K562 (cell line): ENCODE results near the gene ST6GAL1. TPM values are rescaled to one million over a fixed set of nuclear protein-coding genes. Genes with fewer than 3 reads are reported as not detected.

Experiments used
- ATAC-seq: fragments of 200-7000 bp; cut with Tn5 transposase; 3 replicates; pipeline ENCODE4 v1.9.1; 2020; ENCODE audit warnings: moderate library complexity
- BruUV-seq: library from RNA; stranded (reverse); fragments of 400-500 nt; replicated peaks from 2 replicates; lab custom pipeline; 2021; lab: Mats Ljungman, UMichigan
- CTCF ChIA-PET: fragments of 300-600 bp; formaldehyde crosslinking; extraction: SDS; loops from one replicate; lab custom pipeline; 2021; ENCODE audit warnings: low intra/inter-chr PET ratio; lab: Yijun Ruan, JAX
- POLR2A ChIA-PET: fragments of 300-600, 350-650 bp; sonication (Branson Sonifier 250); formaldehyde crosslinking; extraction: SDS; loops from one replicate; lab custom pipeline; 2021; ENCODE audit warnings: antibody characterized with exemption, inconsistent platforms; lab: Yijun Ruan, JAX
- DNase-seq, 4 experiments: peaks; one replicate each; pipeline versions ENCODE4 v3.0.0 to v3.0.0-alpha.2; 2011 to 2018; ENCODE audit warnings: low spot score in 3 of 4, mixed read lengths in 3 of 4; ENCODE audit errors: extremely low read depth in 1 of 4
- FAIRE-seq: peaks from 2 replicates; lab custom pipeline; 2011; peaks lifted over from hg19 to GRCh38; lab: Jason Lieb, UNC
- H2AFZ ChIP-seq: 2 replicates; pipeline ENCODE4 v1.6.0; 2011; ENCODE audit warnings: low read depth, low read length, control low read depth, inconsistent platforms
- H3K27ac ChIP-seq: fragments of 200-600 bp; 3 replicates; pipeline ENCODE4 v1.8.0; 2011; ENCODE audit warnings: low read depth, mild to moderate bottlenecking, control low read depth, inconsistent platforms, low read length, moderate library complexity, mixed read lengths; ENCODE audit errors: extremely low read depth
- H3K27me3 ChIP-seq, 2 experiments: fragments of 300-600 bp in 1 of 2; 2 replicates in 1 of 2; 3 replicates in 1 of 2; pipeline versions ENCODE4 v1.6.0 to v1.8.0; 2011; ENCODE audit warnings: inconsistent platforms in 2 of 2, low read length in 2 of 2, mild to moderate bottlenecking in 1 of 2, mixed read lengths in 1 of 2, moderate library complexity in 1 of 2; ENCODE audit not compliant: control insufficient read depth in 2 of 2, insufficient read depth in 2 of 2
- H3K36me3 ChIP-seq: fragments of 300-600 bp; 3 replicates; pipeline ENCODE4 v1.8.0; 2011; ENCODE audit warnings: mild to moderate bottlenecking, low read length, inconsistent platforms; ENCODE audit not compliant: control insufficient read depth, insufficient read depth
- H3K4me1 ChIP-seq, 2 experiments: fragments of 200-600 bp in 1 of 2; replicated peaks in 1 of 2; 2 replicates in 1 of 2; 3 replicates in 1 of 2; pipeline versions ENCODE4 v1.5.1 to v1.8.0; 2011; ENCODE audit warnings: inconsistent platforms in 2 of 2, low read length in 2 of 2, mild to moderate bottlenecking in 1 of 2, mixed read lengths in 1 of 2, moderate library complexity in 1 of 2; ENCODE audit not compliant: control insufficient read depth in 2 of 2, insufficient read depth in 2 of 2
- H3K4me2 ChIP-seq: 2 replicates; pipeline ENCODE4 v1.6.1; 2011; ENCODE audit warnings: low read length, control low read depth, inconsistent platforms, mixed read lengths; ENCODE audit not compliant: insufficient read depth
- H3K4me3 ChIP-seq: fragments of 200-600 bp; sonication (generic), shearing (Covaris generic); 2 replicates; pipeline ENCODE4 v1.5.1; 2016; ENCODE audit warnings: control low read depth, inconsistent platforms
- H3K79me2 ChIP-seq: fragments of 200-600 bp; 3 replicates; pipeline ENCODE4 v1.8.0; 2011; ENCODE audit warnings: low read length, inconsistent platforms; ENCODE audit not compliant: control insufficient read depth, insufficient read depth
- H3K9ac ChIP-seq, 2 experiments: 2 replicates each; pipeline versions ENCODE4 v1.6.0 to v1.6.1; 2011; ENCODE audit warnings: low read depth in 2 of 2, low read length in 2 of 2, control low read depth in 1 of 2, inconsistent platforms in 1 of 2, mild to moderate bottlenecking in 1 of 2, mixed read lengths in 1 of 2; ENCODE audit not compliant: insufficient read depth in 1 of 2
- H3K9me1 ChIP-seq: one replicate; pipeline ENCODE4 v1.6.0; 2011; ENCODE audit warnings: inconsistent platforms, mild to moderate bottlenecking, low read length, moderate library complexity; ENCODE audit not compliant: control insufficient read depth, insufficient read depth
- H3K9me3 ChIP-seq: replicated peaks from 2 replicates; pipeline ENCODE4 v1.5.1; 2011; ENCODE audit warnings: low read depth, low read length, inconsistent platforms; ENCODE audit not compliant: control insufficient read depth, insufficient read depth
- H4K20me1 ChIP-seq: replicated peaks from 2 replicates; pipeline ENCODE4 v1.6.1; 2011; ENCODE audit warnings: low read length, inconsistent platforms, mixed read lengths; ENCODE audit not compliant: control insufficient read depth, insufficient read depth
- BCL6 ChIP-seq: fragments of 250-450 bp; sonication (Bioruptor Pico); IDR thresholded peaks from 2 replicates; pipeline ENCODE4 v1.4.0; 2020
- BRD4 ChIP-seq: fragments of 200-600 bp; sonication (generic); IDR thresholded peaks from 2 replicates; pipeline ENCODE4 v1.6.1; 2017; ENCODE audit warnings: inconsistent platforms
- FOXK1 ChIP-seq: sonication (generic); formaldehyde crosslinking; IDR thresholded peaks from 2 replicates; pipeline ENCODE4 v1.8.0; 2022; ENCODE audit warnings: missing genetic modification reagents, mild to moderate bottlenecking, borderline replicate concordance
- HMG20B ChIP-seq: fragments of 250-450 bp; sonication (Bioruptor Pico); IDR thresholded peaks from 2 replicates; pipeline ENCODE4 v1.5.0; 2021; ENCODE audit warnings: mild to moderate bottlenecking
- IRF1 ChIP-seq: sonication (generic); formaldehyde crosslinking; IDR thresholded peaks from 2 replicates; pipeline ENCODE4 v1.8.0; 2022; ENCODE audit warnings: missing genetic modification reagents, mild to moderate bottlenecking, borderline replicate concordance
- IRF9 ChIP-seq: fragments of 450-650 bp; IDR thresholded peaks from 2 replicates; pipeline ENCODE4 v1.6.1; 2016; ENCODE audit warnings: missing biosample characterization, missing genetic modification characterization
- KDM1A ChIP-seq, 2 experiments: fragments of 450-650 bp; IDR thresholded peaks; 2 replicates each; pipeline ENCODE4 v1.6.1; 2016; ENCODE audit warnings: mild to moderate bottlenecking in 2 of 2
- NFIC ChIP-seq: fragments of 450-650 bp; IDR thresholded peaks from 2 replicates; pipeline ENCODE4 v1.6.1; 2017; ENCODE audit warnings: mild to moderate bottlenecking, inconsistent platforms
- NR2C1 ChIP-seq, 2 experiments: fragments of 450-650 bp; IDR thresholded peaks; 2 replicates each; pipeline ENCODE4 v1.6.1; 2017; ENCODE audit warnings: mild to moderate bottlenecking in 2 of 2, antibody characterized with exemption in 1 of 2, inconsistent platforms in 1 of 2, missing compliant biosample characterization in 1 of 2, missing genetic modification characterization in 1 of 2
- XRCC4 ChIP-seq: IDR thresholded peaks from one replicate; pipeline ENCODE4 v1.6.1; 2011; ENCODE audit not compliant: insufficient read depth, insufficient read length; ENCODE audit errors: extremely low read depth
- ZBTB17 ChIP-seq: fragments of 450-650 bp; formaldehyde crosslinking; IDR thresholded peaks from 2 replicates; pipeline ENCODE4 v1.4.0; 2020; ENCODE audit warnings: mild to moderate bottlenecking
- ZNF124 ChIP-seq: sonication (generic); formaldehyde crosslinking; IDR thresholded peaks from 2 replicates; pipeline ENCODE4 v1.8.1; 2022; ENCODE audit warnings: missing genetic modification reagents
- WGBS: fragments of 100-300 bp; shearing (Covaris generic); methylation state at CpG from one replicate; pipeline ENCODE4 v1.1.6; 2016; ENCODE audit warnings: low coverage, mixed read lengths; ENCODE audit not compliant: insufficient coverage; ENCODE audit errors: missing lambda C conversion rate; 5-methylcytosine and 5-hydroxymethylcytosine counted together
- in situ Hi-C: fragments of 300-500 bp; cut with MboI; formaldehyde crosslinking; loops from 4 replicates; pipeline ENCODE4 v1.15.0; 2018; ENCODE audit warnings: inconsistent platforms, mixed read lengths
- intact Hi-C: fragments of 100-400 bp; cut with micrococcal nuclease; formaldehyde crosslinking; loops from 2 replicates; pipeline ENCODE4 v1.14.2; 2022
- polyA plus RNA-seq, 8 experiments: library from polyadenylated mRNA; depleted of rRNA in 4 of 8; stranded (reverse) in 5 of 8; unstranded in 3 of 8; fragments of >200 nt; fragmentation: Nextera tagmentation in 2 of 8; fragmentation: Illumina TruSeq in 1 of 8; extraction: Ambion mirVana in 2 of 8; extraction: Trizol in 1 of 8; gene quantifications; 2 replicates each; pipeline versions ENCODE4 v1.2.1 to v1.2.3, GENCODE V29; 2011 to 2014; ENCODE audit warnings: inconsistent platforms in 1 of 8, missing spikeins in 1 of 8
- total RNA-seq, 7 experiments: library from RNA; depleted of rRNA in 6 of 7; stranded (reverse); fragments of >200 nt in 6 of 7; fragmentation: Illumina TruSeq in 2 of 7; extraction: Trizol in 2 of 7; gene quantifications; 2 replicates each; pipeline versions ENCODE4 v1.2.1 to v1.2.3, GENCODE V29; 2011 to 2021; ENCODE audit warnings: low replicate concordance in 1 of 7
- TF ChIP-seq, protein P1 (sequence below): fragments of 450-650 bp; formaldehyde crosslinking; IDR thresholded peaks from 2 replicates; pipeline ENCODE4 v1.4.0; 2022; ENCODE audit warnings: mild to moderate bottlenecking, moderate library complexity
- TF ChIP-seq, protein P2 (sequence below): fragments of 450-650 bp; formaldehyde crosslinking; IDR thresholded peaks from 2 replicates; pipeline ENCODE4 v1.4.0; 2020; ENCODE audit warnings: mild to moderate bottlenecking, mixed read lengths

Gene ST6GAL1
- total and polyA plus RNA-seq, 9 of the 15 experiments (the other 6 are each of a cell fraction or from before 2014, with no cell fraction given): 31.9 to 145 (median 71.0) TPM

DNA sequence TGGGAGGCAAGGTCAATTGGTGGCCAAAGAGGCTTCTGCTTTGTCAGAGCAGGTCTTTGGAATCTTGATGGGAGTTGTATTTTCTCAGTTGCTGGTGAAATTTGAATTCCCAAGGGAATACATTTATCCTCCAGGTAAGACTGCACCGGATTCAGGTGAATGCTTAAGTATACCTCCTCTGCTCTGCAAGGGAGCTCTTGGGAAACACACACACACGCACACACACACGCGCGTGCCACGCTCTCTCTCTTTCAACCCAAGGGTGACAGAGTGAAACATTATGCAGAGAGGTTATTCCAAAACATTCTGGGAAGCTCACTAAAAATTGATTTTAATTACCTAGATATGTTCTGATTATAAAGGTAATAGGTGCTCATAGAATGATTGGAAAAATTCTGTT, 33.7 kb downstream of the ST6GAL1 start (continued):
- no peak for TF ChIP-seq HMG20B (CRISPR knock-in tag)

DNA sequence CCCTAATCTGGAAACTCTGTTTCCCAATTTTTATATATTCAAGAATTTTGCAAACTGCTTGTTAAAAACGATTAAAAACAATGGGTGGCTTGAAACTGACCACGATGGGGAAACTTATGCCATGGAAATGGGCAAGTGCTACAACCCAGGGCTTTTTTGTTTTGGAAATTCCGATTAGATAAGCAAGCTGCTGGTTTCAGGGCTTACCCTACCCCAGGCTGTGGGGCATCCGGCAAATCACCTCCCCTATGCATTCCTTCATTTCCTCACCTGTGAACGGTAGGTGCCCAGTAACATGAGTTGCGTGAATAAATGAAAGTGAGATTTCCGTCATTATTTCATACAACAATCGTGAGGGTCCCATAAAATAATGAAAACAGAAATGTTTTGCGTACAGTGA, 34.3 kb downstream of the ST6GAL1 start:
- peaks cover 5 to 7% of the 10 kb centered on the region in 2 experiments; a peak in 3 of 5 replicates for H3K4me1 ChIP-seq
- FAIRE-seq (no peak), ATAC-seq (no peak), DNase-seq (no peak)
- WGBS: 75% methylated on average over 9 of the region's 9 CpGs
- H3K4me2 ChIP-seq: no peak overlapping the region
- no peaks in the 10 kb centered on the region for H3K9me3 ChIP-seq
- H3K9me1 ChIP-seq: no peaks in the 10 kb centered on the region
- H4K20me1 ChIP-seq: peaks cover 4% of the 10 kb centered on the region
- intact Hi-C loops (no loop called here), in situ Hi-C loops (no loop called here)
- H3K27me3 ChIP-seq: no peaks in the 10 kb centered on the region
- no peak overlapping the region for H3K9ac ChIP-seq
- H2AFZ ChIP-seq: no peak overlapping the region
- peaks cover 67% of the 10 kb centered on the region for H3K36me3 ChIP-seq
- POLR2A ChIA-PET: no interaction called here
- CTCF ChIA-PET: no interaction called here
- no peak overlapping the region for H3K27ac ChIP-seq
- TF ChIP-seq BRD4 (no peak), KDM1A (IDR thresholded peaks at IDR 0.05) (no peak), BCL6 (CRISPR knock-in tag) (no peak), ZNF124 (CRISPR knock-in tag) (no peak), IRF9 (no peak), XRCC4 (no peak), NR2C1 (IDR thresholded peaks at IDR 0.05) (no peak), NR2C1 (tag; IDR thresholded peaks at IDR 0.05) (no peak), FOXK1 (CRISPR knock-in tag) (no peak), ZBTB17 (CRISPR knock-in tag) (no peak), NFIC (no peak), IRF1 (CRISPR knock-in tag) (no peak)
- TF ChIP-seq, protein P1, sequence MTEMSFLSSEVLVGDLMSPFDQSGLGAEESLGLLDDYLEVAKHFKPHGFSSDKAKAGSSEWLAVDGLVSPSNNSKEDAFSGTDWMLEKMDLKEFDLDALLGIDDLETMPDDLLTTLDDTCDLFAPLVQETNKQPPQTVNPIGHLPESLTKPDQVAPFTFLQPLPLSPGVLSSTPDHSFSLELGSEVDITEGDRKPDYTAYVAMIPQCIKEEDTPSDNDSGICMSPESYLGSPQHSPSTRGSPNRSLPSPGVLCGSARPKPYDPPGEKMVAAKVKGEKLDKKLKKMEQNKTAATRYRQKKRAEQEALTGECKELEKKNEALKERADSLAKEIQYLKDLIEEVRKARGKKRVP (CRISPR knock-in tag): no peak
- TF ChIP-seq, protein P2, sequence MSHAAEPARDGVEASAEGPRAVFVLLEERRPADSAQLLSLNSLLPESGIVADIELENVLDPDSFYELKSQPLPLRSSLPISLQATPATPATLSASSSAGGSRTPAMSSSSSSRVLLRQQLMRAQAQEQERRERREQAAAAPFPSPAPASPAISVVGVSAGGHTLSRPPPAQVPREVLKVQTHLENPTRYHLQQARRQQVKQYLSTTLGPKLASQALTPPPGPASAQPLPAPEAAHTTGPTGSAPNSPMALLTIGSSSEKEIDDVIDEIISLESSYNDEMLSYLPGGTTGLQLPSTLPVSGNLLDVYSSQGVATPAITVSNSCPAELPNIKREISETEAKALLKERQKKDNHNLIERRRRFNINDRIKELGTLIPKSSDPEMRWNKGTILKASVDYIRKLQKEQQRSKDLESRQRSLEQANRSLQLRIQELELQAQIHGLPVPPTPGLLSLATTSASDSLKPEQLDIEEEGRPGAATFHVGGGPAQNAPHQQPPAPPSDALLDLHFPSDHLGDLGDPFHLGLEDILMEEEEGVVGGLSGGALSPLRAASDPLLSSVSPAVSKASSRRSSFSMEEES (CRISPR knock-in tag): no peak
- H3K4me3 ChIP-seq: no peak overlapping the region
- no TSS peak for BruUV-seq
- peaks cover 14% of the 10 kb centered on the region for H3K79me2 ChIP-seq
